Medulla oblongata (tissue), 1 donor: ENCODE measurements around the gene CBX3.
"Not testable (repeated sequence)": the region's sequence is repeated elsewhere in the genome, so short reads cannot be mapped to it uniquely, and the experiment has no call there.

Source experiments
- DNase-seq: peaks from one replicate; pipeline ENCODE4 v3.0.0-alpha.2; 2015; ENCODE audit errors: extremely low spot score

CBX3 gene

DNA sequence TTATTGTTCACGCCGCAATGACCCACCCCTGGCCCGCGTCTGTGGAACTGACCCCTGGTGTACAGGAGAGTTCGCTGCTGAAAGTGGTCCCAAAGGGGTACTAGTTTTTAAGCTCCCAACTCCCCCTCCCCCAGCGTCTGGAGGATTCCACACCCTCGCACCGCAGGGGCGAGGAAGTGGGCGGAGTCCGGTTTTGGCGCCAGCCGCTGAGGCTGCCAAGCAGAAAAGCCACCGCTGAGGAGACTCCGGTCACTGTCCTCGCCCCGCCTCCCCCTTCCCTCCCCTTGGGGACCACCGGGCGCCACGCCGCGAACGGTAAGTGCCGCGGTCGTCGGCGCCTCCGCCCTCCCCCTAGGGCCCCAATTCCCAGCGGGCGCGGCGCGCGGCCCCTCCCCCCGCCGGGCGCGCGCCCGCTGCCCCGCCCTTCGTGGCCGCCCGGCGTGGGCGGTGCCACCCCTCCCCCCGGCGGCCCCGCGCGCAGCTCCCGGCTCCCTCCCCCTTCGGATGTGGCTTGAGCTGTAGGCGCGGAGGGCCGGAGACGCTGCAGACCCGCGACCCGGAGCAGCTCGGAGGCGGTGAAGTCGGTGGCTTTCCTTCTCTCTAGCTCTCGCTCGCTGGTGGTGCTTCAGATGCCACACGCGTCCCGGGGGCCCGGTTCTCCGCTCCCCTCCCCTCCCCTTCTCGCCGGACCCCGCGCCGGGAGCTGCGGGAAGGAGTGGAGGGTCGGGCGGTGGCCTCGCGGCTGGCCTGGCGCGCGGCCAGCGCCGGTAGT, at the start of gene CBX3:
Gene CBX3, plus strand, starts transcription at position 499 of the 772 bp plus-strand sequence. CDS start 1,254 bp downstream, outside the sequence.
- DNase-seq, result peak; percentile 88

DNA sequence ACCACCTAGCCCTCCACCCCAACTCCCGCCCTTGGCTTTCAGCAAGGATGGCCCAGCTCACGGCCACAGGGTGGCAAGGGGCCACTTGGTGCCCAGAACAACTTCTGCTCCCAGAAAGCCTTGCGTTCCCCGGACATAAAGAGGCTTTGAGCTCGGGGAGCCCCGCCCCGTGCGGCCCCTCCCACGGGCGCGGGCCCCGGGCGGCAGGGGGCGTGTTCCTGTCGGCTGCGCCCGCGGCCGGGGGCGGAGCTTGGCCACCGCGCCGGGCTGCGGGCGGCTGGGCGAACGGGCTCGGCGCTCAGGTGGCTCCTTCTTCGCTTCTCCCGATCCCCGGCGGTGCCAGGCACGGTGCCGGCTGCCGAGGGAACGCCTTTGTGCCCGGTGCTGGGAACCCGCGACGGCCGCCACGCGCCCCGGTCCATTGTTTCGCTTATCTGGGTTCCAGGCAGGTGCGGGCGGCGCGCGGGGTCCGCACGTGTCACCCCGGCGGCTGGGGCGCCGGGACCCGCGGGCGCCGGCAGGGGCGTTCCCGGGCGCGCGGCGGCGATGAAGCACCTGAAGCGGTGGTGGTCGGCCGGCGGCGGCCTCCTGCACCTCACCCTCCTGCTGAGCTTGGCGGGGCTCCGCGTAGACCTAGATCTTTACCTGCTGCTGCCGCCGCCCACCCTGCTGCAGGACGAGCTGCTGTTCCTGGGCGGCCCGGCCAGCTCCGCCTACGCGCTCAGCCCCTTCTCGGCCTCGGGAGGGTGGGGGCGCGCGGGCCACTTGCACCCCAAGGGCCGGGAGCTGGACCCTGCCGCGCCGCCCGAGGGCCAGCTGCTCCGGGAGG, 49.4 kb upstream of the CBX3 start, which contains the start of gene NFE2L3:
Gene NFE2L3, plus strand, starts transcription at position 246 of the 829 bp plus-strand sequence. Its CDS starts 301 bp downstream, at position 547.
- peak; percentile 92 for DNase-seq

DNA sequence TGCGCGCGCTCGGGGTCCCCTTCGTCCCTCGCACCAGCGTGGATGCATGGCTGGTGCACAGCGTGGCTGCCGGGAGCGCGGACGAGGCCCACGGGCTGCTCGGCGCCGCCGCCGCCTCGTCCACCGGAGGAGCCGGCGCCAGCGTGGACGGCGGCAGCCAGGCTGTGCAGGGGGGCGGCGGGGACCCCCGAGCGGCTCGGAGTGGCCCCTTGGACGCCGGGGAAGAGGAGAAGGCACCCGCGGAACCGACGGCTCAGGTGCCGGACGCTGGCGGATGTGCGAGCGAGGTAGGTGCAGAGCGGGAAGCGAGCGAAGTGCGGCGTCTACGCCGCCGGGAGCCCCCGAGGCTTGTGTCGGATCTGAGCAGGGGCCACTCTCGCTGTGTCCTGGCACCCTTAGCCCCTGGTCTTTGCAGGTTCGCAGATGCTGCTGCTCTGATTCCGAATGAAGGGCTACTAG, 48.7 kb upstream of the CBX3 start:
- not testable (repeated sequence) for DNase-seq

DNA sequence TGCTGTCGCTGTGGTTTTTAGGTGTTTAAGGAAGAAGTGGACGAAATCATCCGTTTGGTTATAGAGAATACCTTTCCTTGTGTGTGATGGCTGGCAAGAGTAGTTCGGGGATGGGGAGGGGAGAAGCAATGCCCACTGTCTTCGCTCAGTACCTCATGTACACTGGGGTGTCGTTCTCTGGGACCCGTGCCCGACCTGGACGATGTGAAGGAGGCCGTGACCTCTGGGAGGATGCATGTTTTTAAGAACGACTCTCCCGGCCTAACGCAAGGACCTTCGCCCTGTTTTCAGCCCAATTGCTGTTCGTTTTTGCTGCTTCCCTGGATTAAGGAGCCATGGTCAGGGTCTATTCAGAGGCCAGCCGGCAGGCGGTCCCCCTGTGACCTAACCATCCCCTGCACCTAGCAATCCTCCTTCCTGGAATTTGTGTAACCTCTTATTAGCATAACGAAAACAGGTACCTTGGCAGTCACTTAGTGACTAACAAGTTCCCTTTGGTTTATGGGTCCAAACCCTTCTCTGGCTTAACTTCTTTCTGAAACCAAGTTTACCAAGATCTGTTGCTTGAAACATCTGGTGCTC, 48.2 kb upstream of the CBX3 start:
- no peak for DNase-seq

DNA sequence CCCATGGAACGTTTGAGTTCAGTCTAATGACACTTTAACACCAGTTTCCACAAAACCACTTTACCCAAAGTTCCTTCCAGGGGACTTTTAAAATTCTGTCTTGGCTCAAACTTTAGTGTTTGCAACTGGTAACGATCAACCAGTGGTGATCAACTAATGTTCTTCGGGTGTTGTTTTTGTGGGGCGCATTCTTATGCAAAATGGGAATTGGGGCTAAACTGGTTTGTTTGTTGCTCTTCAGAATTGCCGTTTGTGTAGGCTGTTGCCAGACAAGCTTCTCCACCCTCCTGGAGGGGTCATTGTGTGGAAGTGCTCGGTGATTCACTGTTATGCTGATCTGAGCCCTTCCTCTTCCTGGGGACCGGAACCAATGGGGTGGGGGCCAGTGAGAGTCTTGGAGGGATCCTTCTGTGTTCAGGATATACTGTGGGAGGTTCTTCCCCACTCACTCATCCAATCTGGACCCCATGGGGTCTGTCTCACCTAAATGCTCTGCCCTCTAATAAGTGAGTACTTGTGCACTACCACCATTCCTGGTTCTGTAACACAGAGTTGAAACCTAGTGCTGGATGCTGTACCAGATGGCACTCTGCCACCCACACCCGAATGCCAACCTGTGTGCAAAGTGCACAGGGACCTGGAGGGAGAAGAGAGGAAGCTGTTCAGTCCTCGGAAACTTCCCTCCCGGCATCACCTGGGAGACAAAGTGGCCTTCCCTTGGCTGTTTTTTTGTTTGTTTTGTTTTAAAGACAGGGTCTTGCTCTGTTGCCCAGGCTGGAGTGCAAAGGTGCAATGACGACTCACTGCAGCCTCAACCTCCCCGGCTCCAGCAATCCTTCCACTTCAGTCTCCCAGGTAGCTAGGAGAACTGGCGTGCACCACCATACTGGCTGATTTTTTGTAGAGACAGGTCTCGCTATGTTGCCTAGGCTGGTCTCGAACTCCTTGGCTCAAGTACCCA, 47.4 kb upstream of the CBX3 start:
- DNase-seq, result no peak

DNA sequence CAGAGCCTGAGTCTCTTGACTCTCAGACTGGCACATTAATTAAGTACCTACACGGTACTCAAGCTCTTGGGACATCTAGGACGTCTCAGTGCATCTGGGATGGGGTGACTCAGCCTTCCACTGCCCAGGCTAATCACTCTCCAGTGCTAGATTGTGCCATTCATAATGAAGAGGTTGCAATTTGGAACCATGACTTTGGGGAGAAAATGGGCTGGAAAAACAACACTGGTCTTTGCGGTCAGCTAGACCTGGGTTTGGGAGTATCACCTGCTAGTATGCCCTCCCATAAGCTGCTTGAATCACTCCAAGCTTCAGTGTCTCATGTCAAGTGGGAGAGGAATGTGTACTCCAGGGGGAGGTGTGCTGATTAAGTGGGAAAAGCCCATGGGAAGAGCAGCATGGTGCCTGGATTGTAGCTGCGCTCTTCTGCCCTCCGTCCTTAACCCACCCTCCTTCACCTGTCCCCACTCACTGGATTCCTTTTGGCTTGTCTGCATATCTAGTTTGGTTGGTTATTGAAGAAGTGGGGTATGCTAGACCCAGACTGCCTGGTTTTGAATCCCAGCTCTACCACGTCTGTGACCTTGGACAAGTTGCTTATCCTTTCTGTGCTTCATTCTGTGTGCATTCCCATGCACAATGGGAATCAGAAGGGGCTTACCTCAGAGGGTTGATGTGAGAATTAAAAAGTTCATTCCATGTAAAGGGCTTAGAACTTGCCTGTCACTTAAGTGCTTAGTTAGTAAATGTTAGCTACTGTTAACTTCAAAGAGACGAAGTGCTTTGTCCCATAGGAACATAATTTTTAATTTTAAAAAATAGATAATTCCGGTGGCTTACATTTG, 45.8 kb upstream of the CBX3 start:
- DNase-seq, result no peak

DNA sequence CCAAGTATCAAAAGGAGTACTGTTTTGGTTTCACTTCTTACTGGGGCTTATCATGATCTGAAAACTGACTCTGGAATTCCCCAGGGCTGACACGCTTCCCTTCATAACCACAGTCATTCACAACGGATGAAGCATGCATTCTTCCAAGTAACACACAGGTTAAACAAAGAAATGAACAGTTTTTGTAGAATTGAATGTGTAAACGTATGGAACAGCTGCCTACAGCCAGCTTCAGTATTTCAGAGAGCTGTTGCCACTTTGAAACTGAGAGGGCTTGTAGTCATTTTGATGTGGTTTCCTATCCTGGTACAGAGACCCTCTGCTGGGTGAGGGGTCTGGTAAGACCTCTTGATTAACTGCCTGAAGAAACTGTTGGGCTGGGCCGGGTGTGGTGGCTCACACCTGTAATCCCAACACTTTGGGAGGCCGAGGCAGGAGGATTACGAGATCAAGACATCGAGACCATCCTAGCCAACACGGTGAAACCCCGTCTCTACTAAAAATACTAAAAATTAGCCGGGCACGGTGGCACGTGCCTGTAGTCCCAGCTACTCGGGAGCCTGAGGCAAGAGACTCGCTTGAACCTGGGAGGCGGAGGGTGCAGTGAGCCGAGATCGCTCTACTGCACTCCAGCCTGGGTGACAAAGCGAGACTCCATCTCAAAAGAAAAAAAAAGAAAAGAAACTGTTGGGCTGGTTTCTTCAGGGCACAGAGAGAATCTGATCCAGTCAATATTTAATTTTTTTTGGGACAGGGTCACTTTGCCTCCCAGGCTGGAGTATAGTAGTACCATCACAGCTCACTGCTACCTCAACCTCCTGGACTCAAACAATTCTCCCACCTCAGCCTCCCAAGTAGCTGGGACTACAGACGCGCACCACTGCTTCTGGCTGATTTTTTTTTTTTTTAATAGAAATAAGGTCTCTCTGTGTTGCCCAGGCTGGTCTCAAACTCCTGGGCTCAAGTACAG, 44.8 kb upstream of the CBX3 start:
- DNase-seq, result peak; percentile 41

DNA sequence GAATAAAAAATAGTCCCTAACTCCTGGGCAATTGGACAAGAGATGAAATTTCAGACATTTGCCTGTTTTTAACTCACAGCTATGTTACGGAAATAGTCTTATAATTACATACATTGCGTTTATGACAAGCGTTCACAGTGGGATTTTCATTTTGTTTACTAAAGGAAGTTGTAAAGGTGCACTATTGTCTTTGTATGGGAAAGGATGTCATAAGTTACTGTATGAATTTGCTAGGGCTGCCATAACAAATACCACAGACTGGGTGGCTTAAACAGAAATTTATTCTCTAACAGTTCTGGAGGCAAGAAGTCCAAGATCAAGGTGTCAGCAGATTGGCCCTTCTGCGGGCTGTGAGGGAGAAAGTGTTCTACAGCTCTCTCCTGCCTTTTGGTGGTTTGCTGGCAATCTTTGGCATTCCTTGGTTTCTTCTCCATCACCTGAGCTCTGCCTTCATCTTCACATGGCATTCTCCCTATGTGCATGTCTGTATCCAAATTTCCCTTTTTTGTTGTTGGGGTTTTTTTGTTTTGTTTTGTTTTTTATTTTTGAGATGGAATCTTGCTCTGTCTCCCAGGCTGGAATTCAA, 43.9 kb upstream of the CBX3 start:
- DNase-seq, result no peak

DNA sequence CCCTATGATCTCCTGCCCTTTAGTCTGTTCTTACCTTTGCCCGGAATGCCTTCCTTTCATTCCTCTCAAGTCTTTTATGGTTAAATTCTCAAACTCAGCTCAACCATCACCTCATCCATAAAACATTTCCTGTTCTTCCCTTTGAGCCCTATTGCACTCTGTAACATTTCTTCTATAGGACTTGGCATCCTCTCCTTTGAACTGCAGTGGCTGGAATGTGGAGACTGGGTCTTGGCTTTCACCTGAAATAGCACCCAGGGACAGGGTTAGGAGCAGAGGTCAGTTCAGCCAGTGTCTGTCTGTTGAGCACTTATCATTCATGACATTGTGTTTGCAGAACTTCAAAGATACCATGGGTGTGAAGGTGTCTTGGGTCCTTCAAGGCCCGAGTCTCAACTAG, 42.3 kb upstream of the CBX3 start:
- no peak for DNase-seq

DNA sequence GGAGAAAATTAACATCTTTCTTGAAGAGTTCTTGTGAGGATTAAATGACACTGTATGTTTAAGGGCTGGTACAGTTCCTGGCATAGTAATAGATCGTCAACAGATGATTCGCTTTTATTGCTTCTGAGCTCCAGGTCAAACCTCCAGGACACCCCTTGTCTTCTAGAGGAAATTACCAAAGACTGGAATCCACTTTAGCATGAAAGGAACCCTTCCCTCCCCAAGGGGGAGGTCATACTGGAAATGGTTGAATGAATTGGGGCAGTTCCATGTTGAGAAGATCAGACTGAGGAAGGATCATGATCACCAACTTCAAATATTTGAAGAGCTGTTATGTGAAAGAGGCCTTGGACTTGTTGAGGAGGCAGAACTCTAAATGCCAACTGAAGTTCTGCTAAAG, 40.6 kb upstream of the CBX3 start:
- DNase-seq, result no peak

DNA sequence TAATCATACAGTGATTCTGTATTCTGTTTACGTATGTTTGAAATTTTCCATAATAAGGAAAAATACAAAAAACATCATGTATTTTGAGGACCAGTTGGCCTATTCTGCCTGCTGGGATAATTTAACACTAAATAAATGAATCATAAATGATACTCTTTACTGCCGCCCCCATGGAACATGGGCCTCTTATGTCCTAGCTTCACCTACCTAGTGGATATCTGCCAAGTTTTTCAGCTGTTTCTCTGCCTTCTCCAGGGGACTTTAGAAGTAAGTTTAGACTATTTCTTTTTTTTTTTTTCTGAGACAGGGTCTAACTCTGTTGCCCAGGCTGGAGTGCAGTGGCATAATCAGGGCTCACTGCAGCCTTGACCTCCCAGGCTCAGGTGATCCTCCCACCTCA, 39.1 kb upstream of the CBX3 start:
- no peak for DNase-seq

DNA sequence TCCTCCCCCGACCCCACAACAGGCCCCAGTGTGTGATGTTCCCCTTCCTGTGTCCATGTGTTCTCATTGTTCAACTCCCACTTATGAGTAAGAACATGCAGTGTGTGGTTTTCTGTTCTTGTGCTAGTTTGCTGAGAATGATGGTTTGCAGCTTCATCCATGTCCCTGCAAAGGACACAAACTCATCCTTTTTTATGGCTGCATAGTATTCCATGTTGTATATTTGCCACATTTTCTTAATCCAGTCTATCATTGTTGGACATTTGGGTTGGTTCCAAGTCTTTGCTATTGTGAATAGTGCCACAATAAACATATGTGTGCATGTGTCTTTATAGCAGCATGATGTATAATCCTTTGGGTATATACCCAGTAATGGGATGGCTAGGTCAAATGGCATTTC, 37.7 kb upstream of the CBX3 start:
- DNase-seq, result not testable (repeated sequence)

DNA sequence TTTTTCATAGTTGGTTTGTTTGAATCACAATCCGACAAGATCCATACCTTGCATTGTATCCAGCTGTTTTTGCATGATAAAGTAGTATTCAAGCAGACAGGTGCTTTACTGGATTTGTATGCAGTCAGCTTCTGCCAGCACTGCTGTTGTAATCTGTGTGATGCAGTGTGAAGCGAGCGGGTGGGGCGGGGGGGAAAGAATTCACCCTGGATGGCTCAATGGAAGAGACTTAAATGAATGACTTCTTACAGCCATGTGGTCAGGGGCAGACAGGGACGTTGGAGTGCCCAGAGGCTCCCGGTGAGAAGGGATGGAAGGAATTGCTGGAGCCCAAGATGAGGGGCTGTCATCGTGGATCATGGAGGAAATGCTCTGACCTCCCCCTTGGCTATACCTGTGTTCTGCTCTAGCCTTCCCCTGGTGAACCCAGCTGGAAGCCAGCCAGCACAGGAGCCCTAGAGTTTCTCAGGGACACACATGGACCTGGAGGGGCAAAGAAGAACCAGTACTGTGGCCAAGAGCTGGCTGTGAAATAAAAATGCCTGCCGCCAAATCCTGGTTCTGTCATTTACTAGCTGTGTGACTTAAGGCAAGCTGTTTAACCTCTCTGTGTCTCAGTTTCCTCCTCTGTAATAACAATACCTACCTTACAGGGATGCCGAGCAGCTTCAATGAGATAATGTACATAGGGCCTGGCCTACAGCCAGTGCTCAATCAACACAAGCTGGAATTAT, 35.4 kb upstream of the CBX3 start:
- no peak for DNase-seq

DNA sequence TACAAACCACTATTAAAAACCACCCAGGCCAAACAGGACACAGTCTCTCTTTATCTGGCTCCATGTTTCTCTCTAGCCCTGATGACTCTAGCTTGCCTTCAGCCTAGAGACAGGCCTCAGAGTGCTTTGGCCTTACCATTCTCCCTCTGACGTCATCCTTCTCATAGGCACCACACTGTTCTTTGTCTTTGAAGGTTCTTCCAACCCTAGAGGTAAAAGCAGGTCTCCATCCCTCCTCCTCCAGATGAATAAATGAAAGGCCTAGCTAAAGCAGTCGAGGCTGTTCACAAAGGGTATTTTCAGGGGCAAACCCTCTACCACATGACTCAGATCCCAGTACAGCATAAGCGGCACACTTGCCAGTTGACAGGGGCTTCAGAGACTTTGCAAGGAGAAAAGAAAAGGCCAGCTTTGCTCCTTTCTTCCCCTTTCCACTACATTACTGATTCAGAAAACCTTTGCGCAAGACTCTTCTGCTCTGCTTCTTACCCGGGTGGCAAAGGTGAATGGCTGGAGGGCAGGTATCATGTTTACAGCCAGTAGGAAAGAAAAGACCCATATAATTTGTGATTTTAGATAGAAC, 34.8 kb upstream of the CBX3 start:
- DNase-seq, result no peak

DNA sequence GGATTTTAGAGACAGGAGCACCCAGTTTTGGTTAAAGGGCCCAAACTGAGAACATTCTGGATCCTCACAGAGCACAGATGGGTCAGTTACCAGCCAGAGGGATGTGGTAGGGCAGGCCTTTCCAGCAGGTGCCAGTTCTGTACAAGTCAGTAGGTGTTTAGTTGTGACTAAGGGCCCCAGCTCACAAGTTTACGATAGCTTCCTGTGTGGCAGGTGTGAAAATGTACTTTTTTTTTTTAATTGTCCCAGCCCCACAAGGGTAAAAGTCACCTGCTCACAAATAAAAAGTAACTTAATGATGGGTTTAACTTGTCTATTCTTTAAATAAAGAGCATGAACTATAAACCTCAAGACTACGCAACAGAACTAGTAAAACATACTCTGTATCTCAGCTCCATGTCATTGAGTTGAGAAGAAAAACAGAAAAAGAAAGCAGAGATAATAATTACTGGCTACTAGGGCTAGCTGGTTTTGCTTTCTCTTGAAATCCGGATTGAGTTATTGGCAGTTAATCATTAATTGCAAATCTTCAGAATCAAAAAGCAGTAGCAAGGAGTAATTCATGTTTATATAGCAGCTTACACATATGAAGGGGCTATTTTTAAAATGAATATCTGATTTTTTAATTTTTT, 34.1 kb upstream of the CBX3 start:
- no peak for DNase-seq

DNA sequence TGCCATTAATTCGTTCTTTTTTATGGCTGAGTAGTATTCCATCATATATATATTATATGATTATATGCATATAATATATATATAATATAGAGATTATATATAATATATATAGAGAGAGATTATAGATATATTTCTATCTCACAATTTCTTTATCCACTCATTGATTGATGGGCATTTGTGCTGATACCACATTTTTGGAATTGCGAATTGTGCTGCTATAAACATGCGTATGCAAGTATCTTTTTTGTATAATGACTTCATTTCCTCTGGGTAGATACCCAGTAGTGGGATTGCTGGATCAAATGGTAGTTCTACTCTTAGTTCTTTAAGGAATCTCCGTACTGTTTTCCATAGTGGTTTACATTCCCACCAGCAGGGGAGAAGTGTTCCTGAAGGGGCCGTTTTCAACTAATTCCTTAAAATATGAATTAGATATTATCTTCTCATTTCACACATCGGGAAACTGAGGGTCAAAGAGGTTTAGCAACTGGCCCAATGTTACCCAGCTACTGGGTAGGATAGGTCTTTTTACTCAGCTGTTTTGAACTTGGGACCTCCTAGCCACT, 33.0 kb upstream of the CBX3 start:
- DNase-seq, result no peak

DNA sequence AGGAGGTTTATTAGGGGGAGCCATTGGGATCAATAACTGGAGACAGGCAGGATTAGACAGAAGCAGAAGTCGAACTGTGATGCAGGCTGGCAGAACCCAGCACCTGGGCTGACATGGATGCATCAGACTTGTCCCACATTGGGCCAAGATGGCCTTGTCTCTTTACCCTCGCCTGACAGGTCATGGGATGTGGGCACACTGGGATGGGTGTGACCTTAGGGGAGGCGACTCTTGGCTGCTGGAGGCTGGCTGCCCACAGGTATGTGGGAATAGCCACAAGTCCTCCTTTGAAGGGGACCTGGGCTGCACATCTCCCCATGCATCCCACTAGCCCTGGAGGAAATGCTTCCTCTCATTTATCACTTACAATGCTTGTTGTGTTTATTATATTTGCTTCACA, 32.3 kb upstream of the CBX3 start:
- DNase-seq, result no peak
